AG04450 (cell line): Measurements from ENCODE around the gene KLHL29. TPM values are rescaled to one million over a fixed set of nuclear protein-coding genes. Genes with fewer than 3 reads are reported as not detected.
A peak's percentile ranks its signal among the peaks of the same experiment; 100 is the strongest.

Experiments
- CTCF ChIA-PET: fragments of 300-600, 350-600 bp; formaldehyde crosslinking; extraction: SDS; loops from one replicate; lab custom pipeline; 2022; ENCODE audit warnings: antibody characterized with exemption, inconsistent platforms; lab: Charles Lee
- POLR2A ChIA-PET: fragments of 350-600 bp; formaldehyde crosslinking; extraction: SDS; loops from one replicate; lab custom pipeline; 2021; ENCODE audit warnings: antibody characterized with exemption, inconsistent platforms; lab: Yijun Ruan, JAX
- DNase-seq: peaks from one replicate; pipeline ENCODE4 v3.0.0-alpha.2; 2011; ENCODE audit warnings: low read depth, low spot score
- H3K27ac ChIP-seq: one replicate; pipeline ENCODE4 v1.5.1; 2012; ENCODE audit warnings: low read depth, low read length, control low read depth
- H3K27me3 ChIP-seq: one replicate; pipeline ENCODE4 v1.6.0; 2012; ENCODE audit warnings: low read length; ENCODE audit not compliant: control insufficient read depth, insufficient read depth
- H3K4me3 ChIP-seq: 2 replicates; pipeline ENCODE4 v1.5.1; 2011; ENCODE audit warnings: mild to moderate bottlenecking, low read depth, low read length, control low read depth
- H3K9me3 ChIP-seq: 2 replicates; pipeline ENCODE4 v1.5.1; 2012; ENCODE audit warnings: low read length; ENCODE audit not compliant: control insufficient read depth, insufficient read depth
- CTCF ChIP-seq: IDR thresholded peaks from 2 replicates; pipeline ENCODE4 v1.5.1; 2011; ENCODE audit warnings: low read depth, low read length, control low read depth, inconsistent platforms
- polyA plus RNA-seq: library from polyadenylated mRNA; depleted of rRNA; stranded (reverse); fragments of >200 nt; gene quantifications from 2 replicates; pipeline ENCODE4 v1.2.3, GENCODE V29; 2011

The KLHL29 gene
- polyA plus RNA-seq, 1 experiment = 3.6 TPM

GRCh38 chr2:23435250-23436035 is 50.5 kb downstream of the KLHL29 start:
- Histone ChIP-seq H3K9me3 (no peaks in the 10 kb centered on the region), H3K27me3 (no peaks in the 10 kb centered on the region), H3K27ac (peak overlapping the region; percentile 83), H3K4me3 (no peak overlapping the region)
- no peak for DNase-seq
- POLR2A ChIA-PET = interaction anchor here (1.2 kb wide), 1 partner anchor 17 kb away, joined by 3 read pairs; no protein-coding TSS in a partner anchor
- no peak for TF ChIP-seq CTCF
- CTCF ChIA-PET = interaction anchor here (0.6 kb wide), 1 partner anchor 225 kb away, joined by 3 read pairs; no protein-coding TSS in a partner anchor

DNA sequence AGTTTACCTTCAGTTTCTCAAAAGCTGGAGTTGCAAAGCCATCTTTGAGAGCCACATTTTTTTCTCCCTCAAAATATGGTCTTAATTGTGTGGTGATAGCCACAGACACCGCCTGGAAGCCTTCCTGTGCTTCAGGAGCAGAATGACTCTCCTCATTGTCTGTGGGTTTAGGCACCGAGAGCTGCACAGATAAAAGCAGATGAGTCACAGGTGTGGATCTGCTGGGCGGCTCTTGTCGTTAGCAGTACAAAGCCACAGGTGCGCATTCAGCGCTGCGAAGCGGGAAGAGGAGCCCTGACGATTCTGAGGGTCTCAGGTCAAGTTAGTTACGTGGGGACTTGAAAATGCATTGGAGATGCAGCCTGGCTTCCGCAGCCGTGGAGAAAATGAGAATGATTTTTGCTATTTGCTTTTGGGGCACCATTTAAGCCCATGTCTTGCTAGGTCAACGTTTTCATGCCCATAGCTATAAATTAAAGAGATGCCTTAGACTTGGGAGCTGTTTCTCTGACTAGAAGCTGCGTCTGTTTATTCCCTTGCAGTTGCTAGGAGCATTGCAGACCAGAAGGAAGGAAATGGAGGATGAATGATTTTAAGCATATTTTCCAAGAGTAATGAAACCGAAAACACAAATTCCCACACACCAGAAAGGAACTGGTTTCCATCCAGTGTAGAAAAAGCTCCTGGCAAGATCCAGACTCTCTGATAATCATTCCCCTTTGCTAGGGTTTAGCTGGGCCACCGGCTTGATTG is 51.5 kb downstream of the KLHL29 start:
- no peak for TF ChIP-seq CTCF
- CTCF ChIA-PET = no interaction called here
- Histone ChIP-seq H3K4me3 (no peak overlapping the region), H3K27me3 (no peaks in the 10 kb centered on the region), H3K9me3 (peaks cover 2% of the 10 kb centered on the region; the same call in 1 of the 2 replicates), H3K27ac (no peak overlapping the region)
- DNase-seq = no peak
- POLR2A ChIA-PET = no interaction called here

- Histone ChIP-seq H3K4me3 (no peak overlapping the region), H3K27me3 (no peaks in the 10 kb centered on the region), H3K27ac (no peak overlapping the region), H3K9me3 (peaks cover 6% of the 10 kb centered on the region; the same call in 1 of the 2 replicates)
- ChIA-PET CTCF (no interaction called here), POLR2A (no interaction called here)
- DNase-seq = no peak
- TF ChIP-seq CTCF = no peak
Measured at GRCh38 chr2:23441414-23441813, 56.4 kb downstream of the KLHL29 start.

DNA sequence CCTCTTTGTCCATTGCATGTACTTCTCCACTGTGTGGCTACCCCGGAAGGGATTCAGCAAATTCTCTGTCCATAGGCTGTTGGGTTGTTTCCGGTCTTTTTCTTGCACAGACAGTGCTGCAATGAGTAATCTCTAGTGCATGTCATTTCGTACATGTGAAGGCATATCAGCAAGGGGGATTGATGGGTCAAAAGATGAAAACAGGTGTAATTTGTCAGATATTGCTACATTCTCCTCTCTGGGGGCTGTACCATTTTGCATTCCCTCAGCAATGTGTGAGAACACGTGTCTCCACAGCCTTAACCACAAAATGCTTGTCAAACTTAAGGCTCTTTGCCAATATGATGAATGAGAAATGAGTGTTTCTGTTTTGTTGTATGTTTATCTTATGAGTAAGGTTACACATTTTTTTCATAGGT is 60.5 kb downstream of the KLHL29 start:
- H3K27me3 ChIP-seq = no peaks in the 10 kb centered on the region
- H3K4me3 ChIP-seq = no peak overlapping the region
- peaks cover 6% of the 10 kb centered on the region; the same call in 1 of the 2 replicates for H3K9me3 ChIP-seq
- CTCF ChIA-PET = interaction anchor here (0.7 kb wide), 1 partner anchor 860 kb away, joined by 4 read pairs; no protein-coding TSS in a partner anchor
- POLR2A ChIA-PET = no interaction called here
- no peak overlapping the region for H3K27ac ChIP-seq
- TF ChIP-seq CTCF = no peak
- DNase-seq = no peak

GRCh38 chr2:23446916-23447315 is 61.9 kb downstream of the KLHL29 start:
- ChIA-PET CTCF (interaction anchor here (0.8 kb wide), 1 partner anchor 13 kb away, joined by 4 read pairs; no protein-coding TSS in a partner anchor), POLR2A (no interaction called here)
- H3K27ac ChIP-seq = no peak overlapping the region
- 0 out of 2 replicates have a peak, but pooled peaks cover 3% of the 10 kb centered on the region for H3K9me3 ChIP-seq
- no peaks in the 10 kb centered on the region for H3K27me3 ChIP-seq
- no peak for TF ChIP-seq CTCF
- H3K4me3 ChIP-seq = no peak overlapping the region
- no peak for DNase-seq
